ENCODE data around the gene DTWD2. TPM values are rescaled to one million over a fixed set of nuclear protein-coding genes. Genes with fewer than 3 reads are reported as not detected.
"Not testable (repeated sequence)": the region's sequence is repeated elsewhere in the genome, so short reads cannot be mapped to it uniquely, and the experiment has no call there.

DTWD2 gene
- total and polyA plus RNA-seq, 12 donors = 1.7 to 15.7 (median 12.8) TPM

- 92% methylated on average over 7 of the region's 7 CpGs for WGBS, 2 donors
- TF ChIP-seq CTCF (IDR thresholded peaks at IDR 0.05) = no peak
- Histone ChIP-seq H3K27me3 (no peaks in the 10 kb centered on the region), H3K36me3 (peaks cover 0 to 10% (median 0%) of the 10 kb centered on the region in 9 donors), H3K9me3 (no peaks in the 10 kb centered on the region), H3K4me3 (no peak overlapping the region), H3K27ac (no peak overlapping the region), H3K4me1 (no peaks in the 10 kb centered on the region)
- ATAC-seq (no peak), DNase-seq (no peak)
- intact Hi-C loops (cut with DNase I) = no loop called here
These were observed 70.1 kb downstream of the DTWD2 start for GRCh38 chr5:118918232-118918631.

GRCh38 chr5:118907536-118907935 is 80.8 kb downstream of the DTWD2 start:
- H3K36me3 ChIP-seq; H3K27ac ChIP-seq; intact Hi-C loops (cut with DNase I); DNase-seq; H3K4me1 ChIP-seq; H3K9me3 ChIP-seq; H3K27me3 ChIP-seq; H3K4me3 ChIP-seq: not testable (repeated sequence)
- ATAC-seq = peak in 1 of 8 donors; percentile 42
- WGBS, 2 donors = 72 to 82% methylated on average over 5 of the region's 5 CpGs

- Histone ChIP-seq H3K27ac (no peak overlapping the region), H3K4me3 (no peak overlapping the region), H3K9me3 (no peaks in the 10 kb centered on the region), H3K4me1 (peaks cover 0 to 4% (median 0%) of the 10 kb centered on the region in 9 donors), H3K36me3 (no peaks in the 10 kb centered on the region), H3K27me3 (no peaks in the 10 kb centered on the region)
- no peak for DNase-seq
- no peak for TF ChIP-seq CTCF (IDR thresholded peaks at IDR 0.05)
- intact Hi-C loops (cut with DNase I) = no loop called here
- no peak for ATAC-seq
These were observed 81.4 kb downstream of the DTWD2 start for GRCh38 chr5:118906947-118907346.

- H3K27me3 ChIP-seq = no peaks in the 10 kb centered on the region
- peaks cover 0 to 4% (median 0%) of the 10 kb centered on the region in 9 donors for H3K4me1 ChIP-seq
- no peak for DNase-seq
- 74 to 77% methylated on average over 1 of the region's 1 CpG for WGBS, 2 donors
- no peaks in the 10 kb centered on the region for H3K36me3 ChIP-seq
- no peaks in the 10 kb centered on the region for H3K9me3 ChIP-seq
- intact Hi-C loops (cut with DNase I) = no loop called here
- no peak overlapping the region for H3K27ac ChIP-seq
- no peak for TF ChIP-seq CTCF (IDR thresholded peaks at IDR 0.05)
- no peak for ATAC-seq
- H3K4me3 ChIP-seq = no peak overlapping the region
These were observed 83.2 kb downstream of the DTWD2 start for GRCh38 chr5:118905196-118905595.

- DNase-seq = no peak
- Histone ChIP-seq H3K36me3 (no peaks in the 10 kb centered on the region), H3K27ac (no peak overlapping the region), H3K4me3 (no peak overlapping the region), H3K4me1 (peaks cover 0 to 4% (median 0%) of the 10 kb centered on the region in 9 donors), H3K9me3 (no peaks in the 10 kb centered on the region), H3K27me3 (no peaks in the 10 kb centered on the region)
- ATAC-seq = no peak
- no peak for TF ChIP-seq CTCF (IDR thresholded peaks at IDR 0.05)
- intact Hi-C loops (cut with DNase I) = no loop called here
These were observed 85.5 kb downstream of the DTWD2 start for GRCh38 chr5:118902656-118903438.
